Activated CD8-positive, alpha-beta T cell treated with anti-CD3 and anti-CD28 coated beads for 36 hours (primary cell): ENCODE results near the gene RNF111. TPM values are rescaled to one million over a fixed set of nuclear protein-coding genes. Genes with fewer than 3 reads are reported as not detected.

Experiments used
- ATAC-seq: fragments of 200-7000 bp; cut with Tn5 transposase; one replicate; pipeline ENCODE4 v1.10.0; 2021; ENCODE audit warnings: mild to moderate bottlenecking, moderate library complexity
- CTCF ChIA-PET: fragments of 350-600 bp; sonication (Branson Sonifier 250); formaldehyde crosslinking; loops from one replicate; lab custom pipeline; 2021; ENCODE audit warnings: antibody characterized with exemption; lab: Charles Lee
- POLR2A ChIA-PET: fragments of 350-600 bp; sonication (Branson Sonifier 250); formaldehyde crosslinking; loops from one replicate; lab custom pipeline; 2021; ENCODE audit warnings: antibody characterized with exemption; lab: Charles Lee
- DNase-seq: peaks from one replicate; pipeline ENCODE4 v3.0.0-alpha.2; 2020
- H3K27ac Mint-ChIP-seq: one replicate; pipeline ENCODE4 v1.8.0; 2021; ENCODE audit warnings: mild to moderate bottlenecking, mixed read lengths
- H3K27me3 Mint-ChIP-seq: one replicate; pipeline ENCODE4 v1.8.0; 2021; ENCODE audit warnings: mixed read lengths
- H3K36me3 Mint-ChIP-seq: one replicate; pipeline ENCODE4 v1.8.0; 2021; ENCODE audit warnings: low read depth, mixed read lengths
- H3K4me1 Mint-ChIP-seq: one replicate; pipeline ENCODE4 v1.8.0; 2021; ENCODE audit warnings: low read depth, mixed read lengths
- H3K4me3 Mint-ChIP-seq: one replicate; pipeline ENCODE4 v1.8.0; 2021; ENCODE audit warnings: mild to moderate bottlenecking, moderate library complexity, mixed read lengths
- H3K9me3 Mint-ChIP-seq: one replicate; pipeline ENCODE4 v1.8.0; 2021; ENCODE audit warnings: mixed read lengths
- CTCF ChIP-seq: fragments of 200-600 bp; IDR thresholded peaks from one replicate; pipeline ENCODE4 v1.8.0; 2022; ENCODE audit warnings: antibody characterized with exemption, mild to moderate bottlenecking
- intact Hi-C: fragments of 100-400 bp; cut with micrococcal nuclease; formaldehyde crosslinking; loops from one replicate; pipeline ENCODE4 v1.10.0; 2022
- total RNA-seq, 2 experiments: library from RNA; stranded (reverse); gene quantifications; one replicate each; pipeline ENCODE4 v1.2.3, GENCODE V29; 2021

RNF111 gene
- total RNA-seq: 10 to 100 TPM; 28.5 to 30.5 TPM

DNA sequence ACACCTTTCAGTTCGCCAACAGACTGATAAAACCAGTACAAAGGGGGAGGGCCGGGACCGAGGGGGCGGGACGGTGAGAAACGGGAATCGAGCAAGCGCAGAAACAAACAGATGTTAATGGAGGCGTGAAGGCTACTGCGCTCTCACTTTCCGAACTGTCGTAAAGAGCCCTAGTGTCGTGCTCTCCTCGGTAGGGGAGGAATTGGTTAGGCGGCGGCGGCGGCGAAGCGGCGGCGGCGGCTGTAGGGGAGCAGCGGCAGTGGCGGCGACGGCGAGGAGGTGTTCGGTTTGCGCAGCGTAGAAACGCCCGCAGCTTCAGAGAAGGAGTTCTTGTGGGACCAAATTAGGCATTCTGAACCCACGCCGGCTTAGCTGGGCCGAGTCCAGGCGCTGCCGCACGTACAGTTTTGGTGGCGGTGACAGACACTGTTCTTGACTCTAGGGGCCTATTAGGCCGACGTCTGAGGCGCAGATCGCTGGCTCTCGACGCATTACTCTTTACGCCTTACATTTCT, at the start of gene RNF111:
RNF111 (plus strand) TSS at position 173 of the 515 bp plus-strand sequence. CDS start 43,160 bp downstream, outside the sequence.
- ATAC-seq: peak; percentile 93
- no peaks in the 10 kb centered on the region for H3K9me3 Mint-ChIP-seq
- intact Hi-C loops: loop anchor here (10.0 kb wide), 1 partner anchor 67 kb away; no protein-coding TSS in a partner anchor
- peaks cover 23% of the 10 kb centered on the region for H3K36me3 Mint-ChIP-seq
- peak within 1 kb of the TSS; percentile 93 for H3K4me3 Mint-ChIP-seq
- peak within 1 kb of the TSS; percentile 89 for H3K27ac Mint-ChIP-seq
- POLR2A ChIA-PET: interaction anchor here (0.6 to 1.4 kb wide), 3 partner anchors 9 to 289 kb away, joined by 3 to 4 read pairs (median 3); no protein-coding TSS in a partner anchor
- no peak for TF ChIP-seq CTCF
- H3K27me3 Mint-ChIP-seq: no peaks in the 10 kb centered on the region
- peak; percentile 95 for DNase-seq
- peaks cover 38% of the 10 kb centered on the region for H3K4me1 Mint-ChIP-seq
- CTCF ChIA-PET: interaction anchor here (0.8 kb wide), 1 partner anchor 485 kb away, joined by 3 read pairs; no protein-coding TSS in a partner anchor

GRCh38 chr15:58947179-58947578, 40.3 kb upstream of the RNF111 start:
- Mint-ChIP-seq H3K4me3 (no peak overlapping the region), H3K36me3 (no peaks in the 10 kb centered on the region), H3K27ac (no peak overlapping the region), H3K27me3 (no peaks in the 10 kb centered on the region), H3K9me3 (no peaks in the 10 kb centered on the region), H3K4me1 (no peaks in the 10 kb centered on the region)
- DNase-seq (no peak), ATAC-seq (no peak)
- TF ChIP-seq CTCF: no peak
- CTCF ChIA-PET: no interaction called here
- intact Hi-C loops: no loop called here
- POLR2A ChIA-PET: no interaction called here

- intact Hi-C loops: no loop called here
- ChIA-PET POLR2A (interaction anchor here (1.0 kb wide), 1 partner anchor 18 kb away, joined by 4 read pairs; the partner anchor contains the start of gene SLTM), CTCF (interaction anchor here (1.0 kb wide), 1 partner anchor 28 kb away, joined by 6 read pairs; no protein-coding TSS in a partner anchor)
- Mint-ChIP-seq H3K9me3 (no peaks in the 10 kb centered on the region), H3K4me3 (no peak overlapping the region), H3K27me3 (no peaks in the 10 kb centered on the region), H3K4me1 (peaks cover 6% of the 10 kb centered on the region), H3K27ac (no peak overlapping the region), H3K36me3 (no peaks in the 10 kb centered on the region)
- no peak for ATAC-seq
- TF ChIP-seq CTCF: no peak
- no peak for DNase-seq
These were observed 36.0 kb upstream of the RNF111 start for GRCh38 chr15:58951388-58952007.

- no peak for TF ChIP-seq CTCF
- DNase-seq: no peak
- CTCF ChIA-PET: interaction anchor here (1.0 to 1.3 kb wide), 3 partner anchors 27 to 576 kb away, joined by 4 to 6 read pairs (median 5); no protein-coding TSS in a partner anchor
- Mint-ChIP-seq H3K4me3 (no peak overlapping the region), H3K36me3 (no peaks in the 10 kb centered on the region), H3K27me3 (no peaks in the 10 kb centered on the region), H3K9me3 (no peaks in the 10 kb centered on the region), H3K4me1 (peaks cover 9% of the 10 kb centered on the region), H3K27ac (no peak overlapping the region)
- intact Hi-C loops: no loop called here
- ATAC-seq: no peak
- POLR2A ChIA-PET: no interaction called here
These were observed 34.7 kb upstream of the RNF111 start for GRCh38 chr15:58952751-58953150.
